ENCODE data around the gene ANKS1B. TPM values are rescaled to one million over a fixed set of nuclear protein-coding genes. Genes with fewer than 3 reads are reported as not detected.

ANKS1B gene
- polyA plus RNA-seq, 3 donors = not detected

DNA sequence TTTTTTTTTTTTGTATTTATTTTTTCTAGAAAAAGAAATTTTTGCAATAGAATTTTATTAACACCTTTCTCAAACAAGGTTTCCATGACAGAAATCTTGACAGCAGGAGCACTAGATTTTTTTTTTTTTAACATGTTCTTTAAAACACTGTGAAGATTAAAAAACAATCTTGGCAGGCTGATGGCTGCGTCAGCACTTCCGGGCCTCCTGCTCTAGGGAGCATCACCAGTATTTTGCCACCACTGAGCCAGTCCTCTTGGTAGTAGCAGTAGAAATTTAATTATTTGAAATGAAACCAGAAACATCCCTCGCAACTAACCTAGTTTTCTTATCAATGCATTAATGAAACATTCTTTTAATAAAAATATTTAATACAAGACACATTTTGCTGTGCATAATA lies 1240.1 kb downstream of the ANKS1B start:
- TF ChIP-seq, protein P1, sequence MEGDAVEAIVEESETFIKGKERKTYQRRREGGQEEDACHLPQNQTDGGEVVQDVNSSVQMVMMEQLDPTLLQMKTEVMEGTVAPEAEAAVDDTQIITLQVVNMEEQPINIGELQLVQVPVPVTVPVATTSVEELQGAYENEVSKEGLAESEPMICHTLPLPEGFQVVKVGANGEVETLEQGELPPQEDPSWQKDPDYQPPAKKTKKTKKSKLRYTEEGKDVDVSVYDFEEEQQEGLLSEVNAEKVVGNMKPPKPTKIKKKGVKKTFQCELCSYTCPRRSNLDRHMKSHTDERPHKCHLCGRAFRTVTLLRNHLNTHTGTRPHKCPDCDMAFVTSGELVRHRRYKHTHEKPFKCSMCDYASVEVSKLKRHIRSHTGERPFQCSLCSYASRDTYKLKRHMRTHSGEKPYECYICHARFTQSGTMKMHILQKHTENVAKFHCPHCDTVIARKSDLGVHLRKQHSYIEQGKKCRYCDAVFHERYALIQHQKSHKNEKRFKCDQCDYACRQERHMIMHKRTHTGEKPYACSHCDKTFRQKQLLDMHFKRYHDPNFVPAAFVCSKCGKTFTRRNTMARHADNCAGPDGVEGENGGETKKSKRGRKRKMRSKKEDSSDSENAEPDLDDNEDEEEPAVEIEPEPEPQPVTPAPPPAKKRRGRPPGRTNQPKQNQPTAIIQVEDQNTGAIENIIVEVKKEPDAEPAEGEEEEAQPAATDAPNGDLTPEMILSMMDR (IDR thresholded peaks at IDR 0.05) = no peak
- H3K9me3 Mint-ChIP-seq = peaks cover 0 to 7% (median 4%) of the 10 kb centered on the region in 7 donors
- H3K27ac ChIP-seq (ENCODE audit: low read depth in 1 of 2, low read length in 2 of 2) = no peak overlapping the region
- H3K79me2 ChIP-seq (ENCODE audit: insufficient read depth, low read length) = no peaks in the 10 kb centered on the region
- no CpG with 5 or more reads among the region's 3 CpGs for WGBS (ENCODE audit: insufficient coverage)
- peaks cover 47 to 61% (median 49%) of the 10 kb centered on the region in 3 donors for H3K27me3 Mint-ChIP-seq (ENCODE audit: low read depth in 3 of 3)
- no peaks in the 10 kb centered on the region for H3K36me3 ChIP-seq (replicated peaks in 1 of 2; ENCODE audit: control insufficient read depth in 1 of 2, insufficient read depth in 2 of 2, low read length in 2 of 2)
- intact Hi-C loops (cut with micrococcal nuclease) = no loop called here
- no peak overlapping the region for H3K4me3 ChIP-seq (replicated peaks in 1 of 3; ENCODE audit: low read depth in 2 of 3, low read length in 3 of 3)
- H3K4me1 ChIP-seq (ENCODE audit: control insufficient read depth in 1 of 2, insufficient read depth in 2 of 2, low read length in 2 of 2) = peaks cover 7 to 10% of the 10 kb centered on the region in 2 donors
- peaks cover 0 to 3% of the 10 kb centered on the region in 2 donors for H3K36me3 Mint-ChIP-seq
- no peak overlapping the region for H3K27ac Mint-ChIP-seq
- H3K4me1 Mint-ChIP-seq = peaks cover 10% of the 10 kb centered on the region
- peaks cover 0 to 12% of the 10 kb centered on the region in 2 donors for H3K9me3 ChIP-seq (replicated peaks in 1 of 2; ENCODE audit: control insufficient read depth in 1 of 2, insufficient read depth in 1 of 2, low read length in 2 of 2)
- no peak overlapping the region for H2AFZ ChIP-seq (ENCODE audit: insufficient read depth, low read depth, low read length, poor library complexity, severe bottlenecking)
- H4K20me1 ChIP-seq (ENCODE audit: insufficient read depth, low read length) = no peaks in the 10 kb centered on the region
- DNase-seq = no peak
- peak overlapping the region in 1 of 2 donors; percentile 56 for H3K4me3 Mint-ChIP-seq
- no peak overlapping the region for H3K9ac ChIP-seq (ENCODE audit: insufficient read depth, low read length, poor library complexity, severe bottlenecking)
- no peak overlapping the region for H3K4me2 ChIP-seq (replicated peaks; ENCODE audit: extremely low read depth, low read length, poor library complexity, severe bottlenecking)
- H3K27me3 ChIP-seq (ENCODE audit: control insufficient read depth in 2 of 2, insufficient read depth in 2 of 2, low read length in 2 of 2) = peaks cover 34 to 58% of the 10 kb centered on the region in 2 donors

- intact Hi-C loops (cut with micrococcal nuclease) = no loop called here
- Mint-ChIP-seq H3K27ac (no peak overlapping the region), H3K4me3 (no peak overlapping the region), H3K27me3 (ENCODE audit: low read depth in 3 of 3) (peaks cover 41 to 56% (median 44%) of the 10 kb centered on the region in 3 donors), H3K36me3 (peaks cover 0 to 3% of the 10 kb centered on the region in 2 donors), H3K9me3 (peaks cover 0 to 7% (median 4%) of the 10 kb centered on the region in 7 donors), H3K4me1 (peaks cover 10% of the 10 kb centered on the region)
- Histone ChIP-seq H3K4me3 (replicated peaks in 1 of 3; ENCODE audit: low read depth in 2 of 3, low read length in 3 of 3) (no peak overlapping the region), H3K27me3 (ENCODE audit: control insufficient read depth in 2 of 2, insufficient read depth in 2 of 2, low read length in 2 of 2) (peaks cover 34 to 54% of the 10 kb centered on the region in 2 donors), H3K9me3 (replicated peaks in 1 of 2; ENCODE audit: control insufficient read depth in 1 of 2, insufficient read depth in 1 of 2, low read length in 2 of 2) (peaks cover 0 to 12% of the 10 kb centered on the region in 2 donors), H3K4me2 (replicated peaks; ENCODE audit: extremely low read depth, low read length, poor library complexity, severe bottlenecking) (no peak overlapping the region), H2AFZ (ENCODE audit: insufficient read depth, low read depth, low read length, poor library complexity, severe bottlenecking) (no peak overlapping the region), H3K9ac (ENCODE audit: insufficient read depth, low read length, poor library complexity, severe bottlenecking) (no peak overlapping the region), H3K27ac (ENCODE audit: low read depth in 1 of 2, low read length in 2 of 2) (no peak overlapping the region), H3K36me3 (replicated peaks in 1 of 2; ENCODE audit: control insufficient read depth in 1 of 2, insufficient read depth in 2 of 2, low read length in 2 of 2) (no peaks in the 10 kb centered on the region), H3K4me1 (ENCODE audit: control insufficient read depth in 1 of 2, insufficient read depth in 2 of 2, low read length in 2 of 2) (peaks cover 7 to 10% of the 10 kb centered on the region in 2 donors), H4K20me1 (ENCODE audit: insufficient read depth, low read length) (no peaks in the 10 kb centered on the region), H3K79me2 (ENCODE audit: insufficient read depth, low read length) (no peaks in the 10 kb centered on the region)
- DNase-seq = no peak
- TF ChIP-seq, protein P1 (IDR thresholded peaks at IDR 0.05) = peak; percentile 69
- WGBS (ENCODE audit: insufficient coverage) = no CpG with 5 or more reads among the region's 4 CpGs
Observed at GRCh38 chr12:98743362-98743953, 1241.3 kb downstream of the ANKS1B start.

All from CD14-positive monocyte (primary cell).